ENCODE results near the gene PLEKHB1. TPM values are rescaled to one million over a fixed set of nuclear protein-coding genes. Genes with fewer than 3 reads are reported as not detected.

Gene PLEKHB1
- total RNA-seq, 1 experiment from 2014 or later = 3.1 TPM

- Histone ChIP-seq H3K27me3 (ENCODE audit: low read length) (no peaks in the 10 kb centered on the region), H3K27ac (ENCODE audit: low read length) (no peak overlapping the region), H3K79me2 (ENCODE audit: low read length) (no peaks in the 10 kb centered on the region), H3K9me2 (replicated peaks; ENCODE audit: insufficient read depth, low read length) (no peaks in the 10 kb centered on the region), H3K4me1 (ENCODE audit: low read length) (peaks cover 14% of the 10 kb centered on the region), H3K36me3 (ENCODE audit: insufficient read depth, low read length) (no peaks in the 10 kb centered on the region), H3K9ac (ENCODE audit: low read length) (no peak overlapping the region), H3K4me3 (ENCODE audit: low read length) (no peak overlapping the region), H2AFZ (ENCODE audit: low read length) (no peak overlapping the region), H3K4me2 (ENCODE audit: low read depth, low read length, poor library complexity, severe bottlenecking) (peak overlapping the region; percentile 18), H3K9me3 (ENCODE audit: low read length) (no peaks in the 10 kb centered on the region), H4K20me1 (ENCODE audit: insufficient read depth, low read depth, low read length) (no peaks in the 10 kb centered on the region)
- DNase-seq = peak; percentile 62
Measured at GRCh38 chr11:73623686-73624085, 22.7 kb upstream of the PLEKHB1 start.

- Histone ChIP-seq H3K9me2 (replicated peaks; ENCODE audit: insufficient read depth, low read length) (no peaks in the 10 kb centered on the region), H3K4me2 (ENCODE audit: low read depth, low read length, poor library complexity, severe bottlenecking) (no peak overlapping the region), H3K79me2 (ENCODE audit: low read length) (no peaks in the 10 kb centered on the region), H3K4me1 (ENCODE audit: low read length) (peaks cover 14% of the 10 kb centered on the region), H3K9ac (ENCODE audit: low read length) (no peak overlapping the region), H3K27ac (ENCODE audit: low read length) (no peak overlapping the region), H2AFZ (ENCODE audit: low read length) (no peak overlapping the region), H3K27me3 (ENCODE audit: low read length) (no peaks in the 10 kb centered on the region), H3K9me3 (ENCODE audit: low read length) (no peaks in the 10 kb centered on the region), H3K36me3 (ENCODE audit: insufficient read depth, low read length) (no peaks in the 10 kb centered on the region), H3K4me3 (ENCODE audit: low read length) (no peak overlapping the region), H4K20me1 (ENCODE audit: insufficient read depth, low read depth, low read length) (no peaks in the 10 kb centered on the region)
- DNase-seq = peak; percentile 87
Measured at GRCh38 chr11:73625696-73626318, 20.6 kb upstream of the PLEKHB1 start.

- H3K36me3 ChIP-seq (ENCODE audit: insufficient read depth, low read length) = no peaks in the 10 kb centered on the region
- H3K4me2 ChIP-seq (ENCODE audit: low read depth, low read length, poor library complexity, severe bottlenecking) = no peak overlapping the region
- no peak overlapping the region for H3K4me3 ChIP-seq (ENCODE audit: low read length)
- no peak overlapping the region for H3K27ac ChIP-seq (ENCODE audit: low read length)
- no peak overlapping the region for H3K9ac ChIP-seq (ENCODE audit: low read length)
- no peaks in the 10 kb centered on the region for H3K9me2 ChIP-seq (replicated peaks; ENCODE audit: insufficient read depth, low read length)
- H3K4me1 ChIP-seq (ENCODE audit: low read length) = no peaks in the 10 kb centered on the region
- H3K27me3 ChIP-seq (ENCODE audit: low read length) = no peaks in the 10 kb centered on the region
- no peaks in the 10 kb centered on the region for H3K79me2 ChIP-seq (ENCODE audit: low read length)
- no peaks in the 10 kb centered on the region for H3K9me3 ChIP-seq (ENCODE audit: low read length)
- H2AFZ ChIP-seq (ENCODE audit: low read length) = no peak overlapping the region
- H4K20me1 ChIP-seq (ENCODE audit: insufficient read depth, low read depth, low read length) = no peaks in the 10 kb centered on the region
- DNase-seq = no peak
Measured at GRCh38 chr11:73629907-73630306, 16.5 kb upstream of the PLEKHB1 start.

- no peak for DNase-seq
- no peaks in the 10 kb centered on the region for H3K9me2 ChIP-seq (replicated peaks; ENCODE audit: insufficient read depth, low read length)
- no peak overlapping the region for H3K4me2 ChIP-seq (ENCODE audit: low read depth, low read length, poor library complexity, severe bottlenecking)
- H3K4me3 ChIP-seq (ENCODE audit: low read length) = no peak overlapping the region
- H3K9ac ChIP-seq (ENCODE audit: low read length) = no peak overlapping the region
- no peaks in the 10 kb centered on the region for H3K9me3 ChIP-seq (ENCODE audit: low read length)
- H3K79me2 ChIP-seq (ENCODE audit: low read length) = no peaks in the 10 kb centered on the region
- no peaks in the 10 kb centered on the region for H3K27me3 ChIP-seq (ENCODE audit: low read length)
- no peaks in the 10 kb centered on the region for H4K20me1 ChIP-seq (ENCODE audit: insufficient read depth, low read depth, low read length)
- H2AFZ ChIP-seq (ENCODE audit: low read length) = no peak overlapping the region
- peaks cover 4% of the 10 kb centered on the region; the same call in 1 of the 2 replicates for H3K4me1 ChIP-seq (ENCODE audit: low read length)
- H3K27ac ChIP-seq (ENCODE audit: low read length) = no peak overlapping the region
- H3K36me3 ChIP-seq (ENCODE audit: insufficient read depth, low read length) = no peaks in the 10 kb centered on the region
Measured at GRCh38 chr11:73632996-73633395, 13.4 kb upstream of the PLEKHB1 start.

GRCh38 chr11:73633999-73634398 lies 12.4 kb upstream of the PLEKHB1 start:
- H3K4me3 ChIP-seq (ENCODE audit: low read length) = no peak overlapping the region
- H3K27ac ChIP-seq (ENCODE audit: low read length) = no peak overlapping the region
- no peaks in the 10 kb centered on the region for H3K9me3 ChIP-seq (ENCODE audit: low read length)
- H3K4me1 ChIP-seq (ENCODE audit: low read length) = peaks cover 4% of the 10 kb centered on the region; the same call in 1 of the 2 replicates
- no peaks in the 10 kb centered on the region for H3K9me2 ChIP-seq (replicated peaks; ENCODE audit: insufficient read depth, low read length)
- H3K36me3 ChIP-seq (ENCODE audit: insufficient read depth, low read length) = no peaks in the 10 kb centered on the region
- no peaks in the 10 kb centered on the region for H3K79me2 ChIP-seq (ENCODE audit: low read length)
- H3K4me2 ChIP-seq (ENCODE audit: low read depth, low read length, poor library complexity, severe bottlenecking) = no peak overlapping the region
- no peak overlapping the region for H3K9ac ChIP-seq (ENCODE audit: low read length)
- H2AFZ ChIP-seq (ENCODE audit: low read length) = no peak overlapping the region
- DNase-seq = no peak
- H3K27me3 ChIP-seq (ENCODE audit: low read length) = no peaks in the 10 kb centered on the region
- H4K20me1 ChIP-seq (ENCODE audit: insufficient read depth, low read depth, low read length) = no peaks in the 10 kb centered on the region

- no peak for DNase-seq
- Histone ChIP-seq H3K4me1 (ENCODE audit: low read length) (peaks cover 4% of the 10 kb centered on the region; the same call in 1 of the 2 replicates), H3K27me3 (ENCODE audit: low read length) (no peaks in the 10 kb centered on the region), H3K4me2 (ENCODE audit: low read depth, low read length, poor library complexity, severe bottlenecking) (no peak overlapping the region), H2AFZ (ENCODE audit: low read length) (no peak overlapping the region), H3K27ac (ENCODE audit: low read length) (no peak overlapping the region), H3K4me3 (ENCODE audit: low read length) (no peak overlapping the region), H3K9ac (ENCODE audit: low read length) (no peak overlapping the region), H3K79me2 (ENCODE audit: low read length) (no peaks in the 10 kb centered on the region), H4K20me1 (ENCODE audit: insufficient read depth, low read depth, low read length) (no peaks in the 10 kb centered on the region), H3K9me2 (replicated peaks; ENCODE audit: insufficient read depth, low read length) (no peaks in the 10 kb centered on the region), H3K9me3 (ENCODE audit: low read length) (no peaks in the 10 kb centered on the region), H3K36me3 (ENCODE audit: insufficient read depth, low read length) (no peaks in the 10 kb centered on the region)
Measured at GRCh38 chr11:73635721-73636120, 10.7 kb upstream of the PLEKHB1 start.

GRCh38 chr11:73636249-73636648 lies 10.1 kb upstream of the PLEKHB1 start:
- Histone ChIP-seq H3K27me3 (ENCODE audit: low read length) (no peaks in the 10 kb centered on the region), H3K4me3 (ENCODE audit: low read length) (no peak overlapping the region), H3K9ac (ENCODE audit: low read length) (no peak overlapping the region), H3K9me2 (replicated peaks; ENCODE audit: insufficient read depth, low read length) (no peaks in the 10 kb centered on the region), H3K4me2 (ENCODE audit: low read depth, low read length, poor library complexity, severe bottlenecking) (no peak overlapping the region), H3K27ac (ENCODE audit: low read length) (no peak overlapping the region), H4K20me1 (ENCODE audit: insufficient read depth, low read depth, low read length) (no peaks in the 10 kb centered on the region), H2AFZ (ENCODE audit: low read length) (no peak overlapping the region), H3K79me2 (ENCODE audit: low read length) (no peaks in the 10 kb centered on the region), H3K9me3 (ENCODE audit: low read length) (no peaks in the 10 kb centered on the region), H3K36me3 (ENCODE audit: insufficient read depth, low read length) (no peaks in the 10 kb centered on the region), H3K4me1 (ENCODE audit: low read length) (peaks cover 4% of the 10 kb centered on the region; the same call in 1 of the 2 replicates)
- DNase-seq = no peak

DNA sequence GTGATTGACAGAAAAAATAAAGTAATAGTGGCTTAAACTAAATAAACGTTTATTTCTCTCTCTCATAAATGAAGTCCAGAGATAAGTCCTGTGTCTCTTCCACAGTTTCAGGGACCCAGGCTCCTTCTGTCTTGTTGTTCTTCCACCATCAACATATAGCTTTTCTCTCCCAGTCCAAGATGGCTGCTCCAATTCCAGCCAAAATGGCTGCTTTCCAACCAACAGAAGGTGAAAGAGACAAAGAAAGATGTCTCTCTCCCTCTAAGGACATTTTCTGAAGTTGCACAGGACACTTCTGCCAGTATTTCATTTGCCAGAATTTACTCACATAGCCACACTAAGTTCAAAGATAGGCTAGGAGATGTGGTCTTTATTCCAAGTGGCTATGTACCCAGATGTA lies 9.4 kb upstream of the PLEKHB1 start:
- H3K9me2 ChIP-seq (replicated peaks; ENCODE audit: insufficient read depth, low read length) = no peaks in the 10 kb centered on the region
- DNase-seq = no peak
- 0 out of 2 replicates have a peak overlapping the region, but pooled peaks have one; percentile 36 for H2AFZ ChIP-seq (ENCODE audit: low read length)
- H3K4me2 ChIP-seq (ENCODE audit: low read depth, low read length, poor library complexity, severe bottlenecking) = no peak overlapping the region
- no peaks in the 10 kb centered on the region for H3K79me2 ChIP-seq (ENCODE audit: low read length)
- no peak overlapping the region for H3K4me3 ChIP-seq (ENCODE audit: low read length)
- no peaks in the 10 kb centered on the region for H3K9me3 ChIP-seq (ENCODE audit: low read length)
- H3K9ac ChIP-seq (ENCODE audit: low read length) = no peak overlapping the region
- no peak overlapping the region for H3K27ac ChIP-seq (ENCODE audit: low read length)
- H3K4me1 ChIP-seq (ENCODE audit: low read length) = peaks cover 4% of the 10 kb centered on the region; the same call in 1 of the 2 replicates
- no peaks in the 10 kb centered on the region for H4K20me1 ChIP-seq (ENCODE audit: insufficient read depth, low read depth, low read length)
- no peaks in the 10 kb centered on the region for H3K27me3 ChIP-seq (ENCODE audit: low read length)
- no peaks in the 10 kb centered on the region for H3K36me3 ChIP-seq (ENCODE audit: insufficient read depth, low read length)
